Measurements from ENCODE around the gene TAS2R10. TPM values are rescaled to one million over a fixed set of nuclear protein-coding genes. Genes with fewer than 3 reads are reported as not detected.
"Not testable (repeated sequence)": the region's sequence is repeated elsewhere in the genome, so short reads cannot be mapped to it uniquely, and the experiment has no call there.

TAS2R10 gene
- total and polyA plus RNA-seq, 9 donors = 0.07 to 2.5 (median 0.84) TPM; not detected in 2

- 32 to 58% (median 42%) methylated on average over 1 of the region's 1 CpG for WGBS, 3 donors
- Histone ChIP-seq H3K27ac (no peak within 1 kb of the TSS), H3K36me3 (no peaks in the 10 kb centered on the region), H3K27me3 (no peaks in the 10 kb centered on the region), H3K9me3 (no peaks in the 10 kb centered on the region), H3K4me3 (no peak within 1 kb of the TSS), H3K4me1 (ENCODE audit: insufficient read depth) (no peaks in the 10 kb centered on the region)
- TF ChIP-seq POLR2A (IDR thresholded peaks at IDR 0.05) (no peak), CTCF (IDR thresholded peaks at IDR 0.05) (no peak), EP300 (IDR thresholded peaks at IDR 0.05) (no peak)
- DNase-seq = no peak
- intact Hi-C loops (cut with DNase I) = no loop called here
Observed at GRCh38 chr12:10807186-10807585, 19.0 kb downstream of the TAS2R10 start, which contains the start of gene TAS2R8. Gene TAS2R8 (minus strand): TSS chr12:10807286. CDS start chr12:10806980, 306 bp downstream.

GRCh38 chr12:10802587-10802986, 23.6 kb downstream of the TAS2R10 start, which contains the start of gene TAS2R7:
Gene TAS2R7 (minus strand): TSS chr12:10802627. CDS start chr12:10802570, 57 bp downstream.
- no peak for TF ChIP-seq CTCF (IDR thresholded peaks at IDR 0.05)
- TF ChIP-seq POLR2A (IDR thresholded peaks at IDR 0.05) = no peak
- TF ChIP-seq EP300 (IDR thresholded peaks at IDR 0.05) = no peak
- no peak within 1 kb of the TSS for H3K27ac ChIP-seq
- no peaks in the 10 kb centered on the region for H3K9me3 ChIP-seq
- H3K4me3 ChIP-seq = no peak within 1 kb of the TSS
- H3K27me3 ChIP-seq = no peaks in the 10 kb centered on the region
- no peaks in the 10 kb centered on the region for H3K36me3 ChIP-seq
- no peak for DNase-seq
- intact Hi-C loops (cut with DNase I) = no loop called here
- 48 to 55% (median 50%) methylated on average over 4 of the region's 4 CpGs for WGBS, 3 donors
- no peaks in the 10 kb centered on the region for H3K4me1 ChIP-seq (ENCODE audit: insufficient read depth)

- TF ChIP-seq POLR2A (IDR thresholded peaks at IDR 0.05) = no peak
- TF ChIP-seq CTCF (IDR thresholded peaks at IDR 0.05) = no peak
- TF ChIP-seq EP300 (IDR thresholded peaks at IDR 0.05) = no peak
- Histone ChIP-seq H3K4me3 (no peak overlapping the region), H3K27ac (no peak overlapping the region), H3K36me3 (no peaks in the 10 kb centered on the region), H3K9me3 (no peaks in the 10 kb centered on the region), H3K4me1 (ENCODE audit: insufficient read depth) (no peaks in the 10 kb centered on the region), H3K27me3 (no peaks in the 10 kb centered on the region)
- intact Hi-C loops (cut with DNase I) = no loop called here
- DNase-seq = no peak
- 49 to 54% (median 53%) methylated on average over 5 of the region's 5 CpGs for WGBS, 3 donors
Observed at GRCh38 chr12:10801741-10802140, 24.4 kb downstream of the TAS2R10 start.

GRCh38 chr12:10794222-10794621, 31.9 kb downstream of the TAS2R10 start:
- WGBS, 3 donors = 57 to 71% (median 68%) methylated on average over 2 of the region's 2 CpGs
- intact Hi-C loops (cut with DNase I) = no loop called here

GRCh38 chr12:10791769-10792168, 34.4 kb downstream of the TAS2R10 start:
- WGBS, 3 donors = 82 to 90% (median 86%) methylated on average over 4 of the region's 4 CpGs
- H3K27me3 ChIP-seq; H3K4me1 ChIP-seq (ENCODE audit: insufficient read depth); H3K27ac ChIP-seq; H3K36me3 ChIP-seq; DNase-seq; intact Hi-C loops (cut with DNase I); H3K9me3 ChIP-seq; H3K4me3 ChIP-seq: not testable (repeated sequence)

More at GRCh38 chr12:10794222-10794621, 31.9 kb downstream of the TAS2R10 start:
- Histone ChIP-seq H3K27ac (no peak overlapping the region), H3K27me3 (no peaks in the 10 kb centered on the region), H3K4me3 (no peak overlapping the region), H3K36me3 (no peaks in the 10 kb centered on the region), H3K9me3 (no peaks in the 10 kb centered on the region), H3K4me1 (ENCODE audit: insufficient read depth) (no peaks in the 10 kb centered on the region)
- TF ChIP-seq EP300 (IDR thresholded peaks at IDR 0.05) (no peak), POLR2A (IDR thresholded peaks at IDR 0.05) (no peak), CTCF (IDR thresholded peaks at IDR 0.05) (no peak)
- no peak for DNase-seq

Measured in ovary (tissue), 9 donors.